ENCODE measurements around the gene IMMP2L. TPM values are rescaled to one million over a fixed set of nuclear protein-coding genes. Genes with fewer than 3 reads are reported as not detected.

Gene IMMP2L
- total RNA-seq, 1 donor from 2014 or later: 17.8 TPM

DNA sequence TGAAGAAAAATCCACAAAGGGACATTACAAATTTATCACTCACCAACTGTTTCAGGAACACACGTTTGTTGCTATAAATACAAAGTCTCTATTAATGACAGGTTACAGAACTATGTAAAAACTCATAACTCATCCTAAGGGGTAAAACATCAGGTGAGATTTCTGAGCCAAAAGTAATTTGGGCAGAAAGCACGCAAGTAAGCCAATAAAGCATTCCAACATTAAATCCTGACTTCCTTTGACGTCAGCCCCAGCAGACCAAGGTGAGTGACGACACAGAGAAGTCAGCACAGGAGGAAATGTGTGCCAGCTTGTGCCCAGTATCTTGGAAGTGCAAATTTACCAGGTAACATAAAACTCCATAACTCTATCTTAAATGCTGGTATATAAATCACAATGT, 45.7 kb downstream of the IMMP2L start:
- no peak for DNase-seq
- Histone ChIP-seq H3K36me3 (peaks cover 13% of the 10 kb centered on the region), H3K4me3 (no peak overlapping the region), H3K9me3 (replicated peaks) (peaks cover 4% of the 10 kb centered on the region), H3K27ac (replicated peaks) (no peak overlapping the region), H3K27me3 (ENCODE audit: low read depth) (no peaks in the 10 kb centered on the region), H3K4me1 (peaks cover 3% of the 10 kb centered on the region)
- intact Hi-C loops (cut with micrococcal nuclease): no loop called here
- TF ChIP-seq, protein P1, sequence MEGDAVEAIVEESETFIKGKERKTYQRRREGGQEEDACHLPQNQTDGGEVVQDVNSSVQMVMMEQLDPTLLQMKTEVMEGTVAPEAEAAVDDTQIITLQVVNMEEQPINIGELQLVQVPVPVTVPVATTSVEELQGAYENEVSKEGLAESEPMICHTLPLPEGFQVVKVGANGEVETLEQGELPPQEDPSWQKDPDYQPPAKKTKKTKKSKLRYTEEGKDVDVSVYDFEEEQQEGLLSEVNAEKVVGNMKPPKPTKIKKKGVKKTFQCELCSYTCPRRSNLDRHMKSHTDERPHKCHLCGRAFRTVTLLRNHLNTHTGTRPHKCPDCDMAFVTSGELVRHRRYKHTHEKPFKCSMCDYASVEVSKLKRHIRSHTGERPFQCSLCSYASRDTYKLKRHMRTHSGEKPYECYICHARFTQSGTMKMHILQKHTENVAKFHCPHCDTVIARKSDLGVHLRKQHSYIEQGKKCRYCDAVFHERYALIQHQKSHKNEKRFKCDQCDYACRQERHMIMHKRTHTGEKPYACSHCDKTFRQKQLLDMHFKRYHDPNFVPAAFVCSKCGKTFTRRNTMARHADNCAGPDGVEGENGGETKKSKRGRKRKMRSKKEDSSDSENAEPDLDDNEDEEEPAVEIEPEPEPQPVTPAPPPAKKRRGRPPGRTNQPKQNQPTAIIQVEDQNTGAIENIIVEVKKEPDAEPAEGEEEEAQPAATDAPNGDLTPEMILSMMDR (IDR thresholded peaks at IDR 0.05; ENCODE audit: borderline replicate concordance): no peak

DNA sequence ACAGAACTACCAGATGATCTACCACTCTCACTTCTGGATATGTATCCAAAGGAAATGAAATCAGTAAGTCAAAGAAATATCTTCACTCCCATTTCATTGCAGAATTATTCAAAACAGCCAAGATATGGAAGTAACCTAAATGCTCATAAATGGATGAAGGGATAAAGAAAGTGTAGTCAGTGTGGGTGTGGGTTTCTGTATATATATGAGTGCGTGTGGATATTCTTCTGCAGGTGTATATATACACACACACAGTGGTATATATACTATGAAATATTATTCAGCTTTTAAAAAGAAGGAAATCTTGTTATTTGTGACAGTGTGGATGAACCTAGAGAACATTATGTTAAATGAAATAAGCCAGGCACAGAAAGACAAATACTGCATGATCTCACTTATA, 48.7 kb downstream of the IMMP2L start:
- intact Hi-C loops (cut with micrococcal nuclease): no loop called here
- H3K9me3 ChIP-seq (replicated peaks): no peaks in the 10 kb centered on the region
- no peaks in the 10 kb centered on the region for H3K27me3 ChIP-seq (ENCODE audit: low read depth)
- no peak overlapping the region for H3K27ac ChIP-seq (replicated peaks)
- no peak for DNase-seq
- H3K4me3 ChIP-seq: no peak overlapping the region
- TF ChIP-seq, protein P1 (IDR thresholded peaks at IDR 0.05; ENCODE audit: borderline replicate concordance): no peak
- H3K4me1 ChIP-seq: peaks cover 3% of the 10 kb centered on the region
- H3K36me3 ChIP-seq: no peaks in the 10 kb centered on the region

DNA sequence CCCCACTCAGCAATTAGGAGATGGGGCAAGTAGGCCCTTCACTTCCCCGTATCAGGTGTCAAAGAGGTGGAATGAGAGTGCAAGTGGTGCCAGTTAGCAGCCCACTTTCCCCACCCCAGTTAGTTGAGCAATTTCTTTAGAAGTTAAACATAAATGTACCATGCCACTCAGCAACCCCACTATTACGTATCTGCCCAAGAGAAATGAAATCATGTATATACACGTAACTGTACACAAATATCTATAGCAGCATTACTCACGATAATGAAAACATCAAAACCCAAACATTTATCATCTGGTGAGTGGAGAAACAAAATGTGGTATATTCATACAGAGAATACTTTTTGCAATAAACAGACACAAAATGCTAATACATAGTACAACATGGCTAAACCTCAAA, 50.4 kb downstream of the IMMP2L start:
- TF ChIP-seq, protein P1 (IDR thresholded peaks at IDR 0.05; ENCODE audit: borderline replicate concordance): no peak
- no peaks in the 10 kb centered on the region for H3K4me1 ChIP-seq
- H3K27me3 ChIP-seq (ENCODE audit: low read depth): no peaks in the 10 kb centered on the region
- no peaks in the 10 kb centered on the region for H3K36me3 ChIP-seq
- no peak overlapping the region for H3K4me3 ChIP-seq
- H3K9me3 ChIP-seq (replicated peaks): no peaks in the 10 kb centered on the region
- H3K27ac ChIP-seq (replicated peaks): no peak overlapping the region
- intact Hi-C loops (cut with micrococcal nuclease): no loop called here
- DNase-seq: no peak

DNA sequence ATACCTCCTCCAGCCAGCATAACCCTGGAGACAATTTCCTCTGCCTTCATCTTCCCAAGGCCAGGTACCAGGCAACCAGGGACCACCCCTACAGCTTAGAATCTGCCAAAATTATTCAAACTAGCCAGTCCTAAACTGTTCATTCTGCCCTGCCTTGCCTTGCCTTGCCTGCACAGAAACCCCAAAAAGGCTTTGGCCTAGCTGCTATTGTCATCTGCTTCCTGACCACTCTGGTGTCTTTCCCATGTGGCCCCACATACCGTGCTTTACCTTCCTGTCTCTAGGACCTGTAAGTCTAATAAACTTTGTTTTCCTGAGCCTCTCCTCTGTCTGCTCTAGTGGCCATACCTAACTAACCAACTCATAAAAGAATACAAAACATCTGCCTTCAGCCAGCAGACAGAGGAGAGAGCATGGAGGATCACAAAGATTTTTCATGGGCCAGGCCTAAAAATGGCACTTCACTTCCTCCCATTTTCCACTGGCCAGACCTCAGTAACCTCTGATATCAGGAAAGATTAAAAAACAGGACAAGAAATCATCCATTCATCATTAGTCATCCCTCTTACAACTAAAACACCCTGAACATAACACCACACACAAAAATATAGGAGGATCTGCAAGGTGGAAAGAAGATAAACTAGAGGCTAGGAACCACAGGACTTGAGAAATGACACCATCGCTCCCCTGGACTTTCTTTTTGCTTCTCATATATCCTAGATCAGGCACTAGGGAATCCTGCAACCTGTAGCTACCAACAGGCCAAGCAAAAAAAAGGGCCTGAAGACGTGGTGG, 51.5 kb downstream of the IMMP2L start:
- intact Hi-C loops (cut with micrococcal nuclease): no loop called here
- TF ChIP-seq, protein P1 (IDR thresholded peaks at IDR 0.05; ENCODE audit: borderline replicate concordance): no peak
- H3K4me3 ChIP-seq: no peak overlapping the region

DNA sequence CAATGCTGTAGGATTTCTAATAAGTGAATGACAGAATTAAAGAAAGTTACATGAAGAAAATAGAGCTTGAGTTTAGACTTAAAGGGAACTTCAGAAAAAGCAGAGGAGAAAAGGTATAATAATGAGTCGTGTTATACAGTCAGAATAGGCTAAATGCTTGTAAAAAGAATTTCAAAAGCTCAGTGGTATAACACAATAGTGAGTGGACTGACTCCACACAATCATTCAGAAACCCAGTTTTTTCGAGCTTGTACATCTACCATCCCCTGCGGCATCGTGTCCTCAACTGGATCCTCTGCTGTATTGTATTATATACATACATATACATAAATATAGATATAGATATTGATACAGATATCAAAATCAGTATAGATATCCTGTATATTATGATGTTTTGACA, 52.2 kb downstream of the IMMP2L start:
- TF ChIP-seq, protein P1 (IDR thresholded peaks at IDR 0.05; ENCODE audit: borderline replicate concordance): no peak
- Histone ChIP-seq H3K4me3 (no peak overlapping the region), H3K4me1 (no peaks in the 10 kb centered on the region), H3K9me3 (replicated peaks) (peaks cover 3% of the 10 kb centered on the region), H3K27ac (replicated peaks) (no peak overlapping the region), H3K27me3 (ENCODE audit: low read depth) (no peaks in the 10 kb centered on the region), H3K36me3 (no peaks in the 10 kb centered on the region)
- intact Hi-C loops (cut with micrococcal nuclease): no loop called here
- DNase-seq: no peak

More for the DNA sequence above, 51.5 kb downstream of the IMMP2L start:
- Histone ChIP-seq H3K27ac (replicated peaks) (no peak overlapping the region), H3K4me1 (no peaks in the 10 kb centered on the region), H3K9me3 (replicated peaks) (no peaks in the 10 kb centered on the region), H3K36me3 (no peaks in the 10 kb centered on the region), H3K27me3 (ENCODE audit: low read depth) (no peaks in the 10 kb centered on the region)
- DNase-seq: no peak

Measured in left ventricle myocardium inferior (tissue), 1 donor.